ENCODE results near the gene CGB7. TPM values are rescaled to one million over a fixed set of nuclear protein-coding genes. Genes with fewer than 3 reads are reported as not detected.
"Not testable (repeated sequence)": the region's sequence is repeated elsewhere in the genome, so short reads cannot be mapped to it uniquely, and the experiment has no call there.

The CGB7 gene
- total RNA-seq, 1 experiment from 2014 or later, result 0.95 TPM

DNA sequence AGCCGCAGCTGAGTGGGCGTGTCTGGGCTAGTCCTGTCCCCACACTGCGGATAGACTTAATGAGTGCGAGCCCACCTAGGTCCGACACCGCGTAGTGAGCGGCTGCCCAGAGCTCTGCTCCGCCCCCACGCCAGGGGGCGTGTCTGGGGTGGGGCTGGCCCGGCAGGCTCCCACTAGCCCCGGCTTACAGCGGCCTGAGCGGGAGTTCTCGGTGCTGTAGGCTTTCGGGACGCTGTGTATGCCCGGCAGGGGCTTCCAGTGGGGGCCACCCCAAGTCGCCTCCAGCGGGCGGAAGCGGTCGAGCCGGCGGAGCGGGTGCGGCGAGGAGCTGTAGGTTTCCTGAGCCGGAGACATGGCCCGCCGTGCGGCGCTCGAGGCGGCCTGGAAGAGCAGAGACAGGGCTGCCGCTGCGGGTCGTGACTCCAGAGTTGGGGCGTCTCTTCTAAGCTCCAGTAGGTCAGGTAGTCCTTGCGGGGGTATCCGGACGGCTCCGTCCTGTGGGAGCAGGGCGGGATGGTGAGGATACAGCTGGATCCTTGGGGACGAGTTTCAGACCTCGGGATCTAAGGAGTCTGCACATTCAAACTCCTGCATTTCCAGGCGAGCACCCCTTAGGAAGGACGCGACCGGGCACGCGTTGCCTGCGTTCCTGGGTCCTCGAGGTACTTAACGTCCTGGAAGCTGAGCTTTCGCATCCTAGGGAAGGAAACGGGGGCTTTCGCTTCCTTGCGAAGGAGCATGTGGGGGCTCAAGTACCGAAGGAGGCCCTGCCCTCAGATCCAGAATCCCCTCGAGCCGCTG, 1.2 kb downstream of the CGB7 start:
- Histone ChIP-seq H3K27me3 (ENCODE audit: control insufficient read depth, insufficient read depth, low read length) (no peaks in the 10 kb centered on the region), H3K9me3 (ENCODE audit: control insufficient read depth, insufficient read depth, low read depth, low read length) (no peaks in the 10 kb centered on the region), H3K27ac (ENCODE audit: low read length) (peak overlapping the region; percentile 29; the same call in 1 of the 2 replicates), H3K4me3 (ENCODE audit: low read depth in 2 of 2, low read length in 2 of 2) (peak overlapping the region; percentile 49 to 64), H3K4me1 (ENCODE audit: control insufficient read depth, insufficient read depth, low read length) (no peaks in the 10 kb centered on the region), H3K36me3 (ENCODE audit: control insufficient read depth, insufficient read depth, low read length) (no peaks in the 10 kb centered on the region)
- in situ Hi-C loops (cut with HindIII; ENCODE audit: low pct_unique_long_range_greater_than_20kb, low sequenced_read_pairs), result no loop called here
- CTCF ChIA-PET, result interaction anchor here (0.5 kb wide), 1 partner anchor 61 kb away, joined by 7 read pairs; no protein-coding TSS in a partner anchor
- intact Hi-C loops (cut with micrococcal nuclease; ENCODE audit: unreplicated experiment), result no loop called here
- TF ChIP-seq SIN3A (IDR thresholded peaks at IDR 0.05; ENCODE audit: borderline replicate concordance, insufficient read depth, low read depth, low read length), result no peak
- TF ChIP-seq, protein P1, sequence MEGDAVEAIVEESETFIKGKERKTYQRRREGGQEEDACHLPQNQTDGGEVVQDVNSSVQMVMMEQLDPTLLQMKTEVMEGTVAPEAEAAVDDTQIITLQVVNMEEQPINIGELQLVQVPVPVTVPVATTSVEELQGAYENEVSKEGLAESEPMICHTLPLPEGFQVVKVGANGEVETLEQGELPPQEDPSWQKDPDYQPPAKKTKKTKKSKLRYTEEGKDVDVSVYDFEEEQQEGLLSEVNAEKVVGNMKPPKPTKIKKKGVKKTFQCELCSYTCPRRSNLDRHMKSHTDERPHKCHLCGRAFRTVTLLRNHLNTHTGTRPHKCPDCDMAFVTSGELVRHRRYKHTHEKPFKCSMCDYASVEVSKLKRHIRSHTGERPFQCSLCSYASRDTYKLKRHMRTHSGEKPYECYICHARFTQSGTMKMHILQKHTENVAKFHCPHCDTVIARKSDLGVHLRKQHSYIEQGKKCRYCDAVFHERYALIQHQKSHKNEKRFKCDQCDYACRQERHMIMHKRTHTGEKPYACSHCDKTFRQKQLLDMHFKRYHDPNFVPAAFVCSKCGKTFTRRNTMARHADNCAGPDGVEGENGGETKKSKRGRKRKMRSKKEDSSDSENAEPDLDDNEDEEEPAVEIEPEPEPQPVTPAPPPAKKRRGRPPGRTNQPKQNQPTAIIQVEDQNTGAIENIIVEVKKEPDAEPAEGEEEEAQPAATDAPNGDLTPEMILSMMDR (IDR thresholded peaks at IDR 0.05), result no peak; the same call in 1 of the 2 replicates
- TF ChIP-seq TCF7L2 (IDR thresholded peaks at IDR 0.05; ENCODE audit: low read depth, low read length), result no peak
- TF ChIP-seq POLR2AphosphoS5 (IDR thresholded peaks at IDR 0.05; ENCODE audit: low read depth, low read length), result no peak
- TF ChIP-seq, protein P2, sequence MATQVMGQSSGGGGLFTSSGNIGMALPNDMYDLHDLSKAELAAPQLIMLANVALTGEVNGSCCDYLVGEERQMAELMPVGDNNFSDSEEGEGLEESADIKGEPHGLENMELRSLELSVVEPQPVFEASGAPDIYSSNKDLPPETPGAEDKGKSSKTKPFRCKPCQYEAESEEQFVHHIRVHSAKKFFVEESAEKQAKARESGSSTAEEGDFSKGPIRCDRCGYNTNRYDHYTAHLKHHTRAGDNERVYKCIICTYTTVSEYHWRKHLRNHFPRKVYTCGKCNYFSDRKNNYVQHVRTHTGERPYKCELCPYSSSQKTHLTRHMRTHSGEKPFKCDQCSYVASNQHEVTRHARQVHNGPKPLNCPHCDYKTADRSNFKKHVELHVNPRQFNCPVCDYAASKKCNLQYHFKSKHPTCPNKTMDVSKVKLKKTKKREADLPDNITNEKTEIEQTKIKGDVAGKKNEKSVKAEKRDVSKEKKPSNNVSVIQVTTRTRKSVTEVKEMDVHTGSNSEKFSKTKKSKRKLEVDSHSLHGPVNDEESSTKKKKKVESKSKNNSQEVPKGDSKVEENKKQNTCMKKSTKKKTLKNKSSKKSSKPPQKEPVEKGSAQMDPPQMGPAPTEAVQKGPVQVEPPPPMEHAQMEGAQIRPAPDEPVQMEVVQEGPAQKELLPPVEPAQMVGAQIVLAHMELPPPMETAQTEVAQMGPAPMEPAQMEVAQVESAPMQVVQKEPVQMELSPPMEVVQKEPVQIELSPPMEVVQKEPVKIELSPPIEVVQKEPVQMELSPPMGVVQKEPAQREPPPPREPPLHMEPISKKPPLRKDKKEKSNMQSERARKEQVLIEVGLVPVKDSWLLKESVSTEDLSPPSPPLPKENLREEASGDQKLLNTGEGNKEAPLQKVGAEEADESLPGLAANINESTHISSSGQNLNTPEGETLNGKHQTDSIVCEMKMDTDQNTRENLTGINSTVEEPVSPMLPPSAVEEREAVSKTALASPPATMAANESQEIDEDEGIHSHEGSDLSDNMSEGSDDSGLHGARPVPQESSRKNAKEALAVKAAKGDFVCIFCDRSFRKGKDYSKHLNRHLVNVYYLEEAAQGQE (IDR thresholded peaks at IDR 0.05; ENCODE audit: insufficient read depth in 1 of 2, low read depth in 2 of 2, low read length in 1 of 2), result no peak
- peak; percentile 92 for ATAC-seq
- no TSS peak for BruUV-seq (replicated peaks)
- DNase-seq (ENCODE audit: low read depth, low spot score), result no peak
- POLR2A ChIA-PET, result interaction anchor here (0.6 kb wide), 1 partner anchor 37 kb away, joined by 4 read pairs; no protein-coding TSS in a partner anchor

DNA sequence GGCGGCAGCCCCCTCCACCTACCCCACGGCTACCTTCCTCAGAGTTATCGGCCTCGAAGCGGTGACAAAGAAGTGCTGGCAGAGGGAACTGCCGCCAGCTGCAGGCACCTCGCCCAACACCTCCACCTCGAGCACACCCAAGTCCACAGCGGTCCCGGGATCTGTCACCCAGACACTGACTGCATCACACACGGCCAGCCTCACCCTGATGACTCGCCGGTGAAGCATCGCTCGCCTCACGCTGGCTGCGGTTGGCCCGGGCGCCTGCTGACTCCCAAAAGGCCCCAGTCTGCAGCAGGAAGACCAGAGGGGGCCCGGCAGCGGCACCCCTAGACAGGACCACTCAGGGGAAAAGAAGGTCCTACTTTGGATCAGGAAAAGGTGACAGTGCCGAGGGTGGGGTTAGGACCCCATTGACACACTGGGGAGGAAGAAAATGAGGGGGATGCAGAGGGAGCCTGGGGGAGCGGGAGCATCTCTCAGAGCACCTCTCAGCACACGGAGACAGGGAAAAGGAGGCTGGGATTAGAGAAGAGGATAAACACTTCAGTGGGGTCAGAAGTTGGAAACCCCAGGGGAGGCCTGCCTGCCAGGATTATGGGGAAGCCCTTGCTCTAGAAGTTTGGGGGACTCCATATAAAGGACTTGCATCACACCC, 7.0 kb downstream of the CGB7 start:
- H3K4me1 ChIP-seq (ENCODE audit: control insufficient read depth, insufficient read depth, low read length); H3K36me3 ChIP-seq (ENCODE audit: control insufficient read depth, insufficient read depth, low read length); in situ Hi-C loops (cut with HindIII; ENCODE audit: low pct_unique_long_range_greater_than_20kb, low sequenced_read_pairs); H3K27ac ChIP-seq (ENCODE audit: low read length); POLR2A ChIA-PET; H3K4me3 ChIP-seq (ENCODE audit: low read depth in 2 of 2, low read length in 2 of 2); CTCF ChIA-PET; DNase-seq (ENCODE audit: low read depth, low spot score); BruUV-seq (replicated peaks); intact Hi-C loops (cut with micrococcal nuclease; ENCODE audit: unreplicated experiment); H3K9me3 ChIP-seq (ENCODE audit: control insufficient read depth, insufficient read depth, low read depth, low read length); H3K27me3 ChIP-seq (ENCODE audit: control insufficient read depth, insufficient read depth, low read length): not testable (repeated sequence)
- peak; percentile 83; the same call in 1 of the 2 replicates for ATAC-seq

DNA sequence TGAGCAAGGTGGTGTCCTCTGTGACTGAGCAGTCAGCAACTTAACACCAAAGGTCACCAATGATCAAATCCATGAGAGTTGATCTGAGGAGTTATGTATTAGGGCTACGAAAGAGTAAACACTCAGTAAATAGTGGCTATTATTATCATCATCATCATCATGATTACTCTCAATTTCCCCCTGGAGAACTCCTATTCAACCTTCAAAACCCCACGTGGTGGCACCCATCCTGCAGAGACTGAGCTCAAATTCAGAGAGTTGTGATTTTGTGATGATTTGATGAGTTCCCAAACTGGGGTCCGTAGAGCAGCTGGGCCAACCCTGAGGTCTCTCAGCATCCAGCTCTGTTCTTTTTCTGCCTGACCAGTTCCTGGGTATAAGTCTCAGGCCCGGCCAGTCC, 7.7 kb downstream of the CGB7 start:
- H3K4me1 ChIP-seq (ENCODE audit: control insufficient read depth, insufficient read depth, low read length); BruUV-seq (replicated peaks); DNase-seq (ENCODE audit: low read depth, low spot score); H3K36me3 ChIP-seq (ENCODE audit: control insufficient read depth, insufficient read depth, low read length); H3K4me3 ChIP-seq (ENCODE audit: low read depth in 2 of 2, low read length in 2 of 2); POLR2A ChIA-PET; H3K27ac ChIP-seq (ENCODE audit: low read length); CTCF ChIA-PET; ATAC-seq; intact Hi-C loops (cut with micrococcal nuclease; ENCODE audit: unreplicated experiment); in situ Hi-C loops (cut with HindIII; ENCODE audit: low pct_unique_long_range_greater_than_20kb, low sequenced_read_pairs); H3K27me3 ChIP-seq (ENCODE audit: control insufficient read depth, insufficient read depth, low read length); H3K9me3 ChIP-seq (ENCODE audit: control insufficient read depth, insufficient read depth, low read depth, low read length): not testable (repeated sequence)

DNA sequence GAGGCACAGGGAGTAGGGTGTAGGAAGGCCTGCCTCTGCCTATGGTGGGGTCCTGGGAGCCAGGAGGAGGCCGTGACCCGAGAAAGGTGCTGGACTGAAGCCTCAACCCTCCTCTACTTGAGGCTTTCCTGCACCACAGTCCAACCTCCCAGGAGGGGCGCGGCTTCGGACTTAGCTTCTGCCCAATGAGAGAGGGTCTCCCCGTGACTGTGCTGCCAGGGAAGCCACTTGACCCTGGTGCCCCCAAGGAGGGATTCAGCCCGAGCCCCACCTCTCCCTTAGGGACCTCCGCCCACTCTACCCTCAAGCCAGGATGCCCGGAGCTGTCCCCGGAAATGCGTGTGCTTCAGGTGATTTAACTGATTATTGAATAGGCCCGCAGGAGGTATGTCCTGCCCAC, 8.5 kb downstream of the CGB7 start, which contains the start of gene CGB8:
Gene CGB8, minus strand, starts transcription at position 101 of the 400 bp plus-strand sequence. CDS start 372 bp downstream, outside the sequence.
- H3K9me3 ChIP-seq (ENCODE audit: control insufficient read depth, insufficient read depth, low read depth, low read length); BruUV-seq (replicated peaks); ATAC-seq; CTCF ChIA-PET; DNase-seq (ENCODE audit: low read depth, low spot score); intact Hi-C loops (cut with micrococcal nuclease; ENCODE audit: unreplicated experiment); H3K36me3 ChIP-seq (ENCODE audit: control insufficient read depth, insufficient read depth, low read length); H3K27ac ChIP-seq (ENCODE audit: low read length); in situ Hi-C loops (cut with HindIII; ENCODE audit: low pct_unique_long_range_greater_than_20kb, low sequenced_read_pairs); H3K4me1 ChIP-seq (ENCODE audit: control insufficient read depth, insufficient read depth, low read length); H3K4me3 ChIP-seq (ENCODE audit: low read depth in 2 of 2, low read length in 2 of 2); H3K27me3 ChIP-seq (ENCODE audit: control insufficient read depth, insufficient read depth, low read length); POLR2A ChIA-PET: not testable (repeated sequence)

DNA sequence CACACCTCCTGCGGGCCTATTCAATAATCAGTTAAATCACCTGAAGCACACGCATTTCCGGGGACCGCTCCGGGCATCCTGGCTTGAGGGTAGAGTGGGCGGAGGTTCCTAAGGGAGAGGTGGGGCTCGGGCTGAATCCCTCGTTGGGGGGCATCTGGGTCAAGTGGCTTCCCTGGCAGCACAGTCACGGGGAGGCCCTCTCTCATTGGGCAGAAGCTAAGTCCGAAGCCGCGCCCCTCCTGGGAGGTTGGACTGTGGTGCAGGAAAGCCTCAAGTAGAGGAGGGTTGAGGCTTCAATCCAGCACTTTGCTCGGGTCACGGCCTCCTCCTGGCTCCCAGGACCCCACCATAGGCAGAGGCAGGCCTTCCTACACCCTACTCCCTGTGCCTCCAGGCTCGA, 14.0 kb downstream of the CGB7 start, which contains the start of gene CGB5:
Gene CGB5, plus strand, starts transcription at position 301 of the 400 bp plus-strand sequence. CDS start 362 bp downstream, outside the sequence.
- POLR2A ChIA-PET; DNase-seq (ENCODE audit: low read depth, low spot score); intact Hi-C loops (cut with micrococcal nuclease; ENCODE audit: unreplicated experiment); ATAC-seq; H3K4me1 ChIP-seq (ENCODE audit: control insufficient read depth, insufficient read depth, low read length); in situ Hi-C loops (cut with HindIII; ENCODE audit: low pct_unique_long_range_greater_than_20kb, low sequenced_read_pairs); H3K9me3 ChIP-seq (ENCODE audit: control insufficient read depth, insufficient read depth, low read depth, low read length); H3K27me3 ChIP-seq (ENCODE audit: control insufficient read depth, insufficient read depth, low read length); CTCF ChIA-PET; BruUV-seq (replicated peaks); H3K4me3 ChIP-seq (ENCODE audit: low read depth in 2 of 2, low read length in 2 of 2); H3K27ac ChIP-seq (ENCODE audit: low read length); H3K36me3 ChIP-seq (ENCODE audit: control insufficient read depth, insufficient read depth, low read length): not testable (repeated sequence)
